T-helper 2 cell (primary cell): ENCODE data around the gene ADGRL1.

ENCODE experiments used
- DNase-seq, 5 experiments: peaks; one replicate each; pipeline versions ENCODE4 v3.0.0 to v3.0.0-alpha.2; 2012 to 2022

The ADGRL1 gene

GRCh38 chr19:14138576-14139265 is 67.2 kb downstream of the ADGRL1 start:
- no peak for DNase-seq

GRCh38 chr19:14136509-14137281 is 69.3 kb downstream of the ADGRL1 start, which contains the start of gene ASF1B:
Gene ASF1B (minus strand): TSS chr19:14136589. CDS start chr19:14136456, 133 bp downstream.
- peak; percentile 95 to 100 (median 98) for DNase-seq

- DNase-seq = no peak
Measured at GRCh38 chr19:14135985-14136508, 69.9 kb downstream of the ADGRL1 start.

GRCh38 chr19:14135355-14135754 is 70.6 kb downstream of the ADGRL1 start:
- DNase-seq = no peak

GRCh38 chr19:14127929-14128509 is 78.0 kb downstream of the ADGRL1 start:
- no peak for DNase-seq

GRCh38 chr19:14127176-14127575 is 78.8 kb downstream of the ADGRL1 start:
- no peak for DNase-seq

- DNase-seq = no peak
Measured at GRCh38 chr19:14122924-14123323, 83.0 kb downstream of the ADGRL1 start.

GRCh38 chr19:14120497-14120780 is 85.5 kb downstream of the ADGRL1 start:
- DNase-seq = no peak

- DNase-seq = no peak
Measured at GRCh38 chr19:14119644-14120496, 86.1 kb downstream of the ADGRL1 start.

- DNase-seq = no peak
Measured at GRCh38 chr19:14119146-14119545, 86.8 kb downstream of the ADGRL1 start.

GRCh38 chr19:14118165-14119051 is 87.6 kb downstream of the ADGRL1 start:
- peak in 3 of 5 experiments; percentile 19 to 71 (median 44) for DNase-seq

GRCh38 chr19:14117668-14118164 is 88.3 kb downstream of the ADGRL1 start, which contains the start of gene PRKACA:
Gene PRKACA (minus strand): TSS chr19:14117762. CDS start chr19:14117547, 215 bp downstream.
- DNase-seq = peak; percentile 98 to 100 (median 98)

GRCh38 chr19:14116918-14117578 is 88.9 kb downstream of the ADGRL1 start:
- DNase-seq = peak in 2 of 5 experiments; percentile 12 to 36

- DNase-seq = no peak
Measured at GRCh38 chr19:14116525-14116917, 89.4 kb downstream of the ADGRL1 start.

GRCh38 chr19:14115756-14116155 is 90.2 kb downstream of the ADGRL1 start:
- no peak for DNase-seq

- DNase-seq = peak in 4 of 5 experiments; percentile 17 to 48 (median 32)
Measured at GRCh38 chr19:14114854-14115253, 91.1 kb downstream of the ADGRL1 start.

- no peak for DNase-seq
Measured at GRCh38 chr19:14114439-14114838, 91.5 kb downstream of the ADGRL1 start.

GRCh38 chr19:14113762-14114414 is 92.1 kb downstream of the ADGRL1 start:
- DNase-seq = peak in 3 of 5 experiments; percentile 20 to 56 (median 48)

GRCh38 chr19:14112809-14113385 is 93.1 kb downstream of the ADGRL1 start:
- no peak for DNase-seq
